ENCODE results near the gene MBD1.
"Not testable (repeated sequence)": the region's sequence is repeated elsewhere in the genome, so short reads cannot be mapped to it uniquely, and the experiment has no call there.

DNA sequence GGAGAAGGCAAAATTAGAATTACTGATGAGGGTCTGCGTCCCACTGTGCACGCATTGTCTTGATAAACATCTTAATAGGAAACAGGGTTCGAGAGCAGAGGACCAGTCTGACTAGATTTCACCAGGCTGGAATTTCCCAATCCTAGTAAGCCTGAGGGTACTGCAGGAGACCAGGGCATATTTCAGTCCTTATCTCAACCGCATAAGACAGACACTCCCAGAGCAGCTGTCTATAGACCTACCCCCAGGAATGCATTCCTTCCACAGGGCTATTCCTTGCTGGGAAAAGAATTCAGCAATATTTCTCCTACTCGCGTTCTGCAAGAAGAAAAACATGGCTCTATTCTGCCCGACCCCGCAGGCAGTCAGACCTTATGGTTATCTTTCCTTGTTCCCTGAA, 39.6 kb downstream of the MBD1 start:
- TF ChIP-seq, protein P1, sequence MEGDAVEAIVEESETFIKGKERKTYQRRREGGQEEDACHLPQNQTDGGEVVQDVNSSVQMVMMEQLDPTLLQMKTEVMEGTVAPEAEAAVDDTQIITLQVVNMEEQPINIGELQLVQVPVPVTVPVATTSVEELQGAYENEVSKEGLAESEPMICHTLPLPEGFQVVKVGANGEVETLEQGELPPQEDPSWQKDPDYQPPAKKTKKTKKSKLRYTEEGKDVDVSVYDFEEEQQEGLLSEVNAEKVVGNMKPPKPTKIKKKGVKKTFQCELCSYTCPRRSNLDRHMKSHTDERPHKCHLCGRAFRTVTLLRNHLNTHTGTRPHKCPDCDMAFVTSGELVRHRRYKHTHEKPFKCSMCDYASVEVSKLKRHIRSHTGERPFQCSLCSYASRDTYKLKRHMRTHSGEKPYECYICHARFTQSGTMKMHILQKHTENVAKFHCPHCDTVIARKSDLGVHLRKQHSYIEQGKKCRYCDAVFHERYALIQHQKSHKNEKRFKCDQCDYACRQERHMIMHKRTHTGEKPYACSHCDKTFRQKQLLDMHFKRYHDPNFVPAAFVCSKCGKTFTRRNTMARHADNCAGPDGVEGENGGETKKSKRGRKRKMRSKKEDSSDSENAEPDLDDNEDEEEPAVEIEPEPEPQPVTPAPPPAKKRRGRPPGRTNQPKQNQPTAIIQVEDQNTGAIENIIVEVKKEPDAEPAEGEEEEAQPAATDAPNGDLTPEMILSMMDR (conservative IDR thresholded peaks at IDR 0.05) = not testable (repeated sequence)
- not testable (repeated sequence) for TF ChIP-seq EZH2 (IDR thresholded peaks at IDR 0.05; ENCODE audit: low read depth)
